ENCODE measurements around the gene ACTMAP.
"Not testable (repeated sequence)": the region's sequence is repeated elsewhere in the genome, so short reads cannot be mapped to it uniquely, and the experiment has no call there.

Gene ACTMAP

GRCh38 chr19:40768869-40769268 is 18.6 kb upstream of the ACTMAP start:
- H3K9me3 ChIP-seq, result no peaks in the 10 kb centered on the region
- TF ChIP-seq CTCF (IDR thresholded peaks at IDR 0.05), result no peak
- no peak for DNase-seq
- no peak overlapping the region for H3K27ac ChIP-seq
- H3K27me3 ChIP-seq, result no peaks in the 10 kb centered on the region
- intact Hi-C loops (cut with DNase I; ENCODE audit: low total_unique reads), result no loop called here
- H3K4me1 ChIP-seq, result no peaks in the 10 kb centered on the region
- no peak overlapping the region for H3K4me3 ChIP-seq
- peaks cover 32 to 55% (median 37%) of the 10 kb centered on the region in 3 donors for H3K36me3 ChIP-seq

- H3K27me3 ChIP-seq; H3K4me3 ChIP-seq; DNase-seq; H3K4me1 ChIP-seq; H3K27ac ChIP-seq; H3K9me3 ChIP-seq; intact Hi-C loops (cut with DNase I; ENCODE audit: low total_unique reads): not testable (repeated sequence)
- peaks cover 56 to 80% (median 62%) of the 10 kb centered on the region in 3 donors for H3K36me3 ChIP-seq
These were observed 16.1 kb upstream of the ACTMAP start for GRCh38 chr19:40766385-40766784.

GRCh38 chr19:40763963-40764362 is 13.7 kb upstream of the ACTMAP start:
- H3K4me1 ChIP-seq, result no peaks in the 10 kb centered on the region
- no peak for DNase-seq
- intact Hi-C loops (cut with DNase I; ENCODE audit: low total_unique reads), result no loop called here
- H3K27ac ChIP-seq, result no peak overlapping the region
- H3K36me3 ChIP-seq, result peaks cover 79 to 100% (median 85%) of the 10 kb centered on the region in 3 donors
- no peaks in the 10 kb centered on the region for H3K27me3 ChIP-seq
- H3K9me3 ChIP-seq, result no peaks in the 10 kb centered on the region
- no peak overlapping the region for H3K4me3 ChIP-seq
- no peak for TF ChIP-seq CTCF (IDR thresholded peaks at IDR 0.05)

- peaks cover 84 to 100% (median 89%) of the 10 kb centered on the region in 3 donors for H3K36me3 ChIP-seq
- H3K4me3 ChIP-seq, result no peak overlapping the region
- no peaks in the 10 kb centered on the region for H3K4me1 ChIP-seq
- no peaks in the 10 kb centered on the region for H3K27me3 ChIP-seq
- intact Hi-C loops (cut with DNase I; ENCODE audit: low total_unique reads), result no loop called here
- no peaks in the 10 kb centered on the region for H3K9me3 ChIP-seq
- no peak for DNase-seq
- H3K27ac ChIP-seq, result no peak overlapping the region
- TF ChIP-seq CTCF (IDR thresholded peaks at IDR 0.05), result no peak
These were observed 13.2 kb upstream of the ACTMAP start for GRCh38 chr19:40763526-40763925.

GRCh38 chr19:40762754-40763470 is 12.6 kb upstream of the ACTMAP start:
- Histone ChIP-seq H3K4me3 (no peak overlapping the region), H3K36me3 (peaks cover 90 to 100% (median 95%) of the 10 kb centered on the region in 3 donors), H3K4me1 (no peaks in the 10 kb centered on the region), H3K27ac (no peak overlapping the region), H3K27me3 (no peaks in the 10 kb centered on the region), H3K9me3 (no peaks in the 10 kb centered on the region)
- no peak for DNase-seq
- no peak for TF ChIP-seq CTCF (IDR thresholded peaks at IDR 0.05)
- intact Hi-C loops (cut with DNase I; ENCODE audit: low total_unique reads), result no loop called here

GRCh38 chr19:40759352-40759751 is 9.1 kb upstream of the ACTMAP start:
- intact Hi-C loops (cut with DNase I; ENCODE audit: low total_unique reads), result loop anchor here (10.0 kb wide), 1 partner anchor 45 kb away; no protein-coding TSS in a partner anchor
- H3K36me3 ChIP-seq, result peaks cover 78 to 95% (median 90%) of the 10 kb centered on the region in 3 donors
- no peak for DNase-seq
- no peak overlapping the region for H3K27ac ChIP-seq
- no peaks in the 10 kb centered on the region for H3K27me3 ChIP-seq
- no peak overlapping the region for H3K4me3 ChIP-seq
- no peaks in the 10 kb centered on the region for H3K9me3 ChIP-seq
- peaks cover 0 to 28% (median 19%) of the 10 kb centered on the region in 4 donors for H3K4me1 ChIP-seq
- TF ChIP-seq CTCF (IDR thresholded peaks at IDR 0.05), result no peak
